DMS 273 (cell line): ENCODE data around the gene HDAC8.
"Not testable (repeated sequence)": the region's sequence is repeated elsewhere in the genome, so short reads cannot be mapped to it uniquely, and the experiment has no call there.

ENCODE experiments used
- DNase-seq: peaks from one replicate; lab custom pipeline; 2025; ENCODE audit not compliant: unreplicated experiment; lab: John Stamatoyannopoulos, UW

HDAC8 gene

GRCh38 chrX:72536542-72536941 is 36.1 kb downstream of the HDAC8 start:
- no peak for DNase-seq

DNA sequence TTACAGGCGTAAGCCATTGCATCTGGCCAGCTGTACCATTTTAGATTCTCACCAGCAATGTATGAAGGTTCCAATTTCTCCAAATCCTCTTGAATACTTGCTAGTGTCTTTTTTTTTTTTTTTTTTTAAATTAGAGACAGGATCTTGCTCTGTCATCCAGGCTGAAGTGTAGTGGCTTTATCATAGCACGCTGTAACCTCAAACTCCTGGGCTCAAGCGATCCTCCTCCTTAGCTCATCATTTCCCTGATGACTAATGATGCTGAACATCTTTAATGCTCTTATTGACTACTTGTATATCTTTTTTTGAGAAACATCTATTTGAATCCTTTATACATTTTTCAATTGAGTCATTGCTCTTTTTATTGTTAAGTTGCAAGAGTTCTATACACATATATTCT is 40.3 kb downstream of the HDAC8 start:
- no peak for DNase-seq

DNA sequence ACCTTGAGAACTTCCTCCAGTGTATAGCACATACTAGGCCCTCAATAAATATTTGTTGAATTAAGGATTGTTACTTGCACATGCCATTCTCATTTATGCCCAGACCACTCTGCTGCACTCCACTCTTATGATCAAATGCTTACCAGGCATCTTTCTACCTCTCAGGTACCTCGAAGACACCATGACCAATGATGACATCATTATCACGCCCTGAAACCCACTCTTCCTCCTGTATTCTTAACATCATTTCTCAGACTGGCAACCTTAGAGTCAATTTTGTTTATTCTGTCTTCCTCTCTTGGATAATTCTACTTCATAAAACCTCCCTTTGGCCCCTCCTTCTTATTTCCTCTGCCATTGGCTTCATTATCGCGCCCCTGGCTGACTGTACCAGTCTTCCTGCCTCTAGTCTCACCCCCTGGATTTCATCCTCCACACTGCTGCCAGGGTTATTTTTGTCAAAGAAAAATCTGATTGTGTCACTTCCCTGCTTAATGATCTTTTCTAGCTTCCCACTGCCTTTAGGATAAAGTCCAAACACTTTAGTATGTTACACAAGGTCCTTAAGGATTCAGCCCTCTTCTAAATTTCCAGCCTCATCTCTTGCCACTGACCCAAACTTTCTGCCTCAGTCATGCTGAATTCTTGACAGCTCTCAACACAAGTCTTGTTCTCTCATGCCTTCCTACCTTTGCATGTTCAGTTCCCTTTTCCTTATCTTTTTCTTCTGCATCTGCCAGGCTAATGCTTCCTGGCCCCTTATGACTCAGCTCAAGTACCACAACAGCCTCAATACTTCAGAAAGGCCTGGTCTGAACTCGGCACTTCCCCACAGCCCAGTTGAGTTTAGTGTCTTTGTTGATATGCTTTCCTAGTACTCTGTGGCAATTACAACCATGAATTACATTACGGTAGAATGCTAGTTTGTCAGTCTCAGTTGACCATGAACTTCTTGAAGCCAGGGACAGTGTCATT is 45.8 kb downstream of the HDAC8 start:
- DNase-seq, result no peak

- peak; percentile 21 for DNase-seq
Measured at GRCh38 chrX:72498782-72499181, 73.9 kb downstream of the HDAC8 start.

DNA sequence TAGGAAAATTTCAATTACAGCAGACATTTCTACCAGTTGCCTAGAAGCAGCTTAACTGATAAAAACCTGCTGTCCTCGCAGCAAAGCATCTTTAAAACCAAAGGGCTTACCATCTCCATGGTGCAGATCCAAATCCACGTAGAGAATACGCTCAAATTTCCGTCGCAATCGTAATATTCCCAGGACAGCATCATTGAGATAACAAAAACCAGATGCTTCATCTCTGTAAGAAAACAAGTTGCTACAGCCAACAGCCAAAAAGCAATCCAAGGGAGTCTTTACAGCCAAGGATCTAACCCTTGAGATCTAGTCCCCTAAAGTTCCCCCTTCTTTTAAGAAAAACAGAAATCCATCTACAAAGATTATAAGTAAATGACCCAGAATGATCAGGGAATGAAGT is 77.6 kb downstream of the HDAC8 start:
- DNase-seq, result no peak

GRCh38 chrX:72492499-72492898 is 80.1 kb downstream of the HDAC8 start:
- no peak for DNase-seq

- not testable (repeated sequence) for DNase-seq
Measured at GRCh38 chrX:72490221-72490620, 82.4 kb downstream of the HDAC8 start.

DNA sequence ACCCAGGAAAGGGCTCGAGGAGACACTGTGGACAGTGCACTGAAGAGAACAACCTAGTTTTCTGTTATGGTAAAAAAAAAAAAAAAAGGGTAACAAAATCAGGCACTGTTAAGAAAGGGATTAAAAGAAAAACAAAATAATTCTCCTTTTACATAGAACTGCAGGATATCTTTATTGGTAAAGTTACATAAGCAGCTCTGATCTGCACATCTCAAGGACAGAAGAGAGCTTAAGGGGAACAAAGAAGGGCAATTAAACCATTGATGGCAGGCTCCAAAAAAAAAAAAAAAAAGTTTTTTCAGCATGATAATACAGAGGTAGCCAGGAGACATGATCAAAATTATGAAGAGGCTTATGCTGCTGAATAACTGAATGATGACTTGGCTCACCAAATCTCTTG is 85.0 kb downstream of the HDAC8 start:
- DNase-seq, result no peak

DNA sequence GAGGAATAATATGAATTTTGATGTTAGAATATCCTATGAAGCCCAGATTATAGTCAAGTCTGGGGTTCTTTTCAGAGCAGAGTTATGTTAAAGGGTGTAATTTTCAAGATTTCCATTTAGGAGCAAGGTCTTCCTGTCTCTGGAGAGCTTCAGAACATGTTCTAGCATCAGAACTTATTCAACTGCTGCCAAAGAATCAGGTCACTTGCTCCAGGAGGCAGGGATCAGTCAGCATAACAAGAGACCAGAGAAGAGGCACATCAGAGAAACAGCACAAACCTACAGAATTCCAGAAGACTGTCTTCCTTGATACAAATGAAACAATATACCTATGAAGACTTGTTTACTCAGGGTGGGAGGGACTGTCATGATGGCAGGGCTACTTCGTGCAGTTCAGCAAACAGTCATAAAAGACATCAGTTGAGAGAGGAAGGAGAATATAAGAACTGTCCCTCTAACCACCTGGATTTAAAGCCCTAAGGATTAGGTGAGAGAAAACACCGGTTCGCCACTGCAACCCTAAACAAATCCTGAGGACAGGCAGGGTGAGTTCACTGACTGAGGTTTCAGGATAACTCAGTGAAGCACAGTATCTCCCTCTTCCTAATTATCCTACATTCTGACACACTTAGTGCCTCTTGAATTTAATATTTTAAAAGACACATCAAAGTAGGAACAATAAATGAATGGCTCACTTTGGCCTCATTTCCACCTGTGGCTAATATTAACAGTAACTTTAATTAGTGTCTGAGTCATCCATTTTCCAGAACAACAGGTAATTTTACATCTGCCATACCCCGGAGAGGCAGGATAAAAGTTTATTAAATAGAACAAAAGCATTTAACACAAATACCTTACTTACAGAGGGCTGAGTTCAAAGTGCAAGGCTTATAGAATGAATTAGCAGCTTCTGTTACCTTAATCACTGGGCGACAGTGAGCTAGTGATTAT is 93.0 kb downstream of the HDAC8 start:
- no peak for DNase-seq

DNA sequence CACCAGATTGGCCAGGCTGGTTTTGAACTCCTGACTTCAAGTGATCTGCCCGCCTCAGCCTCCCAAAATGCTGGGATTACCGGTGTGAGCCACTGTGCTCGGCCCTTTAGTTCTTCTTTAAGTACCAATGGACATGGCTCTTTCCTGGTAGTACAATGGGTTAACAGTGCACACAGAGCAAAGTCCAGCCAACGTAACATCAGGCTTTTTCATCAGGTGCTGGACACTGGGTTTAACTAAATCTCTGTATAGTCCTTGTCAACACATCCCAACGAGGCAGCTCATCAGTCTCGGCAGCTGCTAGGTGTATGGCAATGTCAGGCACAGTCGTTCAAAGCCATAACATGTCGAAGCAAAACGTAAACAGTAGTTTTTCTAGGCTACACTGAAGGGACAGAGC is 93.8 kb downstream of the HDAC8 start:
- DNase-seq, result no peak

- no peak for DNase-seq
Measured at GRCh38 chrX:72478351-72478750, 94.3 kb downstream of the HDAC8 start.

- no peak for DNase-seq
Measured at GRCh38 chrX:72477781-72478181, 94.9 kb downstream of the HDAC8 start.

DNA sequence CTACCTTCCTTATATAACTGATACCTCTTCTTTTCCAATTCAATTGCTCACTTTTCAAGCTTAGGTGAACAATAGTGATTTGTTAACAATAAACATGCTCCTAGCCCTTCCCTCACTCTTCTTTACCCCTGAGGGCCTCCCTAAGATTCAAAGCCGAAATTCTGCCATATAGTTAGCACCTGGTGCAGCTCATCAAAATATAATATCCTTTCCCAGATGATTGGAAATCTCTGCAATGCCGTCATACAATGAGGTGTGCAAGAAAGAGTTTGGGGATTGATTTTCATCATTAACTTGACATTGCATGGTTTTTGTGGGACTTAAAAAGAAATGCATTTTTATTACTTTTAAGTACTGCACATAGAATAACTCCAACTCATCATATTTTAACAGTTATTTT is 95.3 kb downstream of the HDAC8 start:
- no peak for DNase-seq

GRCh38 chrX:72475952-72476668 is 96.5 kb downstream of the HDAC8 start:
- DNase-seq, result no peak

DNA sequence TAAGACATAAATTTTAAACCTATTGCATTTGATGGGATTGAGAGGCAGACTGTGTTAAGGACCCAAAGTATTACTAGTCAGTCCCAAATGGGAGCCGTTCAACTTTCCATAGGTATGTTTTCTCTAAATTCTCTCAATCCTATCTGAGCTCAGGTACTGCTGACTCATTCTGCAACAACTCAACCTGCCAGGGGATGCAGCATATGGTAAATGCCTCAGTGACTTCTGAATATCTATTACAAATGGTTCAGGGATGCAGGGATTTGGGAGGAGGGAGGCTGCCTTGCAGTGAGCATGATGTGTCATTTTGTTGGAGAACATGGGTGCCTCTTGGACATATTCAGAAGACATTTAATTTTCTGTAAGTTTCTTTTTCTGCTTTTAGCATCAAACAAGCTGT is 97.3 kb downstream of the HDAC8 start:
- DNase-seq, result peak; percentile 7

DNA sequence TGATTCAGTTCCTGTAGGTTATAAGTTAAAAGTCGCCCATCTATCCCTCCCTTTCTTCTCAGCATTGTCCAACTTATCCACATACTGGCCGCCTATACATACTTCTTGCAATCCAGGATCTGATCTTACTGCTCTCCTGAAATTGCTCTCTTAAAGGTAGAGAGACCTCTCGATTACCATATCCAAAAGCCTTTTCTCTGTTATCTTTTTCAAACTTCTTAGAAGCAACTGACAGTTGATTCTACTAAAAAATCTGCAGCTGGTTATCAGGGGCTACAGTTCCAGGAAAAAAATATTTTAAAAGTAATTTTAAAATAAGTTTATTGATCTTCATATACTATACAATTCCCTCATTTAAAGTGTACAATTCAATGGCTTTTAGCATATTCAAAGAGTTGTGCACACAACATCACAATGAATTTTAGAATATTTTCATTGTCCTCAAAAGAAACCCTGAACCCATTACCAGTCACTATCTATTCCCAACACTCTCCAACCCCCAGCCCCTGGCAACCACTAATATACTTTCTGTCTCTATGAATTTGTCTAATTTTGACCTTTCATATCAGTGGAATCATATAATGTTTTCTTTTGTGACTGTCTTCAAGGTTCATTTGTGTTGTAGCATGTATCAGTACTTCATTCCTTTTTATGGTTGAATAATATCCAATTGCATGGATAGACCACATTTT is 102.0 kb downstream of the HDAC8 start:
- no peak for DNase-seq

DNA sequence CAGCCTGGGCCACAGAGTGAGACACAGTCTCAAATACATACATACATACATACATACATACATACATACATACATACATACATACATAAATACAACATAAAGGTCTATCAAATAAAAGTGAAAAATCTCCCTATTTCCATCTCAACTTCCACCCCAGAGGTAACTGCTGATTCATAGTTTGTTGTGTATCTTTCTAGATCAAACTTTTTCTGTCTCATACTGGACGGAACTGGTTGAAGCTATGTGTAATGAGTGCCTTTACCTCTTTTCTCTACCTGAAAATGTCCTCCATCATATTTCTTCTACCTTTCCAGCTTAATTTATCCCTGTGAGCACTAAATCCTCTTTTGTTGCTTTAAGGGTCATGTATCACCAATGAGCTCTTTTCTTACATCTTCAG is 102.5 kb downstream of the HDAC8 start:
- DNase-seq, result no peak

DNA sequence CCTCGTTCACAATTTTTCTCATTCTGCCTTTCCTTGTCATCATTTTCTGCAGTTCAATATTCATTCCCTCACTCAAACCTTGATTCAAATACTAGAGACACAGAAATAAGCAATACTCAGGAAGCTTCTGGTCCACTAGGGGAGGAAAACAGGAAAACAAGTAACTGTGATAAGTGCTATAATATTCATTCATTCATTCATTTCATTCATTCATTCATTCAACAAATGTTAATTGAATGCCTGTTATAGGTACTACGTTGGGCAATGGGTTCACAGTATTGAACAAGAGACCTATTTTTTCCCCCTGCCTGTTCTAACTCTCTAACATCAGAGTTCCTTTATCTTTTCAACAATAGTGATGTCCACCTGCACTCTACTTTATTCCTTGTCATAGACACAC is 104.0 kb downstream of the HDAC8 start:
- DNase-seq, result no peak

GRCh38 chrX:72467135-72467534 is 105.5 kb downstream of the HDAC8 start:
- no peak for DNase-seq

DNA sequence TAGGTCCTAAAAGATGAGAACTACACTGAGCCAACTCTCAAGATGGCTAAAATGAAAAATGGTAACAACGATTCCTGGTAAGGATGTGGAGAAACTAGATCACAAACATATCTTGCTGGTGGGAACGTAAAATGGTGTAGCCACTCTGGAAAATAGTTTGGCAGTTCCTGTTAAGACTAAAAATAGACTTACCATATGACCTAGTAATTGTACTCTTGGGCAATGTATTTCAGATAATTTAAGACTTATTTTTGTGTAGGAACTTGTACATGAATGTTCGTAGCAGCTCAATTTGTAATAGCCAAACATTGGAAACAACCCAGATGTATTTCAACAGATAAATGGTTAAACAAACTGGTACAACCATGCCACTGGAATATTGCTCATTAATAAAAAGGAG is 106.2 kb downstream of the HDAC8 start:
- no peak for DNase-seq

DNA sequence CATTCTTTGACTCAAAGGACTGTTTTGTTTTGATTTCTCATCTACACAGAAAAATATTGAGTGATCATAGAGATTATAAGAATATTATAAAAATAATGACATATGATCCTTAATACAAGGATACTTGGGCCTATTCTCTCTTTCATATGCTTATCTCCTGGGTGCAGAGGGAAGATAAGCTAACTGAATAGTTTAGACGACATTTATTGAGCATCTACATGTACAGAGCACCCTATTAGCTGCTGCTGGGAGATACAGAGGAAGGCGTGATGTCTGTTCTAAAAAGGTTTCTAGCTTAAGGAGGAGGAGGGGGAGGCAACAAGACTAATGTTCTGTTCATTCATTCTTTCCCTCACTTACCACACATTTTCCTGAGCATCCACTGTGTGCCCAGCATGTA is 106.8 kb downstream of the HDAC8 start:
- DNase-seq, result no peak
